Measurements from ENCODE around the gene KAZALD1. TPM values are rescaled to one million over a fixed set of nuclear protein-coding genes. Genes with fewer than 3 reads are reported as not detected.
A peak's percentile ranks its signal among the peaks of the same experiment; 100 is the strongest.

Gene KAZALD1
- total RNA-seq, 1 donor from 2014 or later, result 12.1 TPM

- intact Hi-C loops (cut with DNase I), result loop anchor here (5.0 kb wide), 1 partner anchor 66 kb away; the partner anchor contains the start of gene LZTS2
- DNase-seq (ENCODE audit: low spot score), result no peak
Measured at GRCh38 chr10:101063548-101064414, 2.0 kb downstream of the KAZALD1 start.

- no peak for DNase-seq (ENCODE audit: low spot score)
- intact Hi-C loops (cut with DNase I), result loop anchor here (5.0 kb wide), 1 partner anchor 67 kb away; the partner anchor contains the start of gene LZTS2
Measured at GRCh38 chr10:101064415-101065030, 2.7 kb downstream of the KAZALD1 start.

GRCh38 chr10:101065481-101066145 is 3.8 kb downstream of the KAZALD1 start:
- intact Hi-C loops (cut with DNase I), result no loop called here
- no peak for DNase-seq (ENCODE audit: low spot score)

- intact Hi-C loops (cut with DNase I), result no loop called here
- DNase-seq (ENCODE audit: low spot score), result peak; percentile 90
Measured at GRCh38 chr10:101066146-101066895, 4.5 kb downstream of the KAZALD1 start.

- DNase-seq (ENCODE audit: low spot score), result no peak
- intact Hi-C loops (cut with DNase I), result loop anchor here (1.0 kb wide), 1 partner anchor 26 kb away; no protein-coding TSS in a partner anchor
Measured at GRCh38 chr10:101066896-101067355, 5.1 kb downstream of the KAZALD1 start.

- intact Hi-C loops (cut with DNase I), result loop anchor here (1.0 kb wide), 1 partner anchor 26 kb away; no protein-coding TSS in a partner anchor
- DNase-seq (ENCODE audit: low spot score), result peak; percentile 85
Measured at GRCh38 chr10:101067356-101068083, 5.7 kb downstream of the KAZALD1 start.

GRCh38 chr10:101069441-101069840 is 7.7 kb downstream of the KAZALD1 start:
- intact Hi-C loops (cut with DNase I), result no loop called here
- no peak for DNase-seq (ENCODE audit: low spot score)

GRCh38 chr10:101070098-101070497 is 8.3 kb downstream of the KAZALD1 start:
- no peak for DNase-seq (ENCODE audit: low spot score)
- intact Hi-C loops (cut with DNase I), result no loop called here

- DNase-seq (ENCODE audit: low spot score), result no peak
- intact Hi-C loops (cut with DNase I), result no loop called here
Measured at GRCh38 chr10:101071267-101071884, 9.6 kb downstream of the KAZALD1 start.

- intact Hi-C loops (cut with DNase I), result no loop called here
- DNase-seq (ENCODE audit: low spot score), result no peak
Measured at GRCh38 chr10:101071885-101072433, 10.2 kb downstream of the KAZALD1 start.

- no peak for DNase-seq (ENCODE audit: low spot score)
- intact Hi-C loops (cut with DNase I), result no loop called here
Measured at GRCh38 chr10:101072923-101073322, 11.1 kb downstream of the KAZALD1 start.

- intact Hi-C loops (cut with DNase I), result no loop called here
- no peak for DNase-seq (ENCODE audit: low spot score)
Measured at GRCh38 chr10:101073631-101074030, 11.8 kb downstream of the KAZALD1 start.

- intact Hi-C loops (cut with DNase I), result no loop called here
- DNase-seq (ENCODE audit: low spot score), result no peak
Measured at GRCh38 chr10:101075775-101076174, 14.0 kb downstream of the KAZALD1 start.

- DNase-seq (ENCODE audit: low spot score), result no peak
- intact Hi-C loops (cut with DNase I), result no loop called here
Measured at GRCh38 chr10:101076630-101077029, 14.8 kb downstream of the KAZALD1 start.

GRCh38 chr10:101079874-101080273 is 18.1 kb downstream of the KAZALD1 start:
- no peak for DNase-seq (ENCODE audit: low spot score)
- intact Hi-C loops (cut with DNase I), result no loop called here

- no peak for DNase-seq (ENCODE audit: low spot score)
- intact Hi-C loops (cut with DNase I), result no loop called here
Measured at GRCh38 chr10:101080933-101081931, 19.4 kb downstream of the KAZALD1 start.

GRCh38 chr10:101085846-101086245 is 24.1 kb downstream of the KAZALD1 start:
- intact Hi-C loops (cut with DNase I), result no loop called here
- no peak for DNase-seq (ENCODE audit: low spot score)
